ENCODE results near the gene MUCL1. TPM values are rescaled to one million over a fixed set of nuclear protein-coding genes. Genes with fewer than 3 reads are reported as not detected.

The MUCL1 gene
- total RNA-seq, 1 experiment from 2014 or later = not detected

DNA sequence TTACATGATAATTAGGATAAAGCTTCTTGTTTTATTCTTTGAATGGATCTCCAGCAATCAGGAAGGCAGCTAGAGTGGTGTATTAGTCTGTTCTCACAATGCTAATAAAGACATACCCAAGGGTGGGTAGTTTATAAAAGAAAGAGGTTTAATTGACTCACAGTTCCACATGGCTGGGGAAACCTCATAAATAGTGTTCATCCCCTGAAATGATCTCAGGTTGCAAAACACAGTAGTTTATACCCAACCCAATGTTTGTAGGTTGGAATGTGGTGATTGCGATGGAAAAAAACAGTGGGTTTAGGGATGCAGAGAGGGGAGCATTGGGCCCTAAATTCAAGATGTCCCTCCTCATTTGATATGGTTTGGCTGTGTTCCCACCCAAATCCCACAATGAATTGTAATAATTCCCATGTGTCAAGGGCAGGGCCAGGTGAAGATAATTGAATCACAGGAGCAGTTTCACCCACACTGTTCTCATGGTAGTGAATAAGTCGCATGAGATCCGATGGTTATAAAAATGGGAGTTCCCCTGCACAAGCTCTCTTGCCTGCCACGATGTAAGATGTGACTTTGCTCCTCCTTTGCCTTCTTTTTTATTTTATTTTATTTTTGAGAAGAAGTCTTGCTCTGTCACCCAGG, 11.5 kb downstream of the MUCL1 start:
- H3K4me1 Mint-ChIP-seq = peaks cover 6 to 15% of the 10 kb centered on the region in 2 experiments
- no peak overlapping the region for H3K23ac ChIP-seq (ENCODE audit: insufficient read length, low read depth, low read length)

More for the DNA sequence above, 11.5 kb downstream of the MUCL1 start:
- Mint-ChIP-seq H3K27me3 (ENCODE audit: low read depth) (peaks cover 19% of the 10 kb centered on the region), H3K4me3 (no peak overlapping the region), H3K27ac (no peak overlapping the region), H3K36me3 (ENCODE audit: insufficient read depth in 1 of 3, low read depth in 3 of 3) (no peaks in the 10 kb centered on the region), H3K9me3 (no peaks in the 10 kb centered on the region)
- H2BK20ac ChIP-seq (ENCODE audit: low read depth, low read length, poor library complexity, severe bottlenecking) = no peak overlapping the region
- H4K8ac ChIP-seq (replicated peaks; ENCODE audit: insufficient read length, low read depth, low read length) = no peak overlapping the region
- no peak overlapping the region for H3K56ac ChIP-seq (ENCODE audit: insufficient read length, low read depth, low read length)
- H3K4me1 ChIP-seq (ENCODE audit: insufficient read depth, low read length) = no peaks in the 10 kb centered on the region
- DNase-seq = no peak
- no peak overlapping the region for H2BK12ac ChIP-seq (ENCODE audit: insufficient read length, low read depth, low read length)
- no peak overlapping the region for H2BK15ac ChIP-seq (ENCODE audit: low read depth, low read length)
- no peak overlapping the region for H2BK5ac ChIP-seq (ENCODE audit: insufficient read length, low read length)
- H3K27ac ChIP-seq (ENCODE audit: insufficient read length, low read depth, low read length) = no peak overlapping the region
- H3K9ac ChIP-seq (ENCODE audit: extremely low read depth, insufficient read length, low read length) = no peak overlapping the region
- no peaks in the 10 kb centered on the region for H3K27me3 ChIP-seq (ENCODE audit: insufficient read depth, low read length)
- H2BK120ac ChIP-seq (ENCODE audit: low read depth, low read length, poor library complexity, severe bottlenecking) = no peak overlapping the region
- H3K23me2 ChIP-seq (ENCODE audit: insufficient read length, low read depth, low read length, poor library complexity, severe bottlenecking) = no peaks in the 10 kb centered on the region
- no CpG with 5 or more reads among the region's 4 CpGs for WGBS (ENCODE audit: extremely low coverage, insufficient read length, low lambda C conversion rate)
- no peaks in the 10 kb centered on the region for H4K20me1 ChIP-seq (ENCODE audit: control insufficient read depth, insufficient read depth, insufficient read length)
- H3K79me2 ChIP-seq (ENCODE audit: insufficient read depth, low read length) = no peaks in the 10 kb centered on the region
- no peak overlapping the region for H4K91ac ChIP-seq (ENCODE audit: insufficient read length, low read depth, low read length)
- H3K18ac ChIP-seq (ENCODE audit: insufficient read length, low read depth, low read length) = no peak overlapping the region
- H3K4ac ChIP-seq (ENCODE audit: low read depth, low read length) = no peak overlapping the region
- H3K14ac ChIP-seq (ENCODE audit: insufficient read depth, low read length) = no peak overlapping the region
- H3K9me3 ChIP-seq (ENCODE audit: control insufficient read depth, low read depth, low read length) = no peaks in the 10 kb centered on the region
- no peak overlapping the region for H4K5ac ChIP-seq (ENCODE audit: insufficient read length, low read depth, low read length)
- no peaks in the 10 kb centered on the region for H3K79me1 ChIP-seq (ENCODE audit: insufficient read depth, low read depth, low read length, poor library complexity, severe bottlenecking)
- no peak for TF ChIP-seq CTCF (conservative IDR thresholded peaks at IDR 0.05)
- H2AK5ac ChIP-seq (ENCODE audit: insufficient read length, low read length) = no peak overlapping the region
- H2AFZ ChIP-seq (ENCODE audit: low read length) = no peak overlapping the region
- no peak overlapping the region for H3K4me2 ChIP-seq (ENCODE audit: insufficient read depth, insufficient read length, low read length)
- no peak overlapping the region for H3T11ph ChIP-seq (ENCODE audit: low read length)
